ENCODE data around the gene SLC25A39. TPM values are rescaled to one million over a fixed set of nuclear protein-coding genes. Genes with fewer than 3 reads are reported as not detected.

SLC25A39 gene
- total and polyA plus RNA-seq, 2 donors (not counting 3 experiments of a cell fraction or from before 2014, with no cell fraction given): 88.5 to 151 TPM

- H3K27ac ChIP-seq (ENCODE audit: insufficient read depth, low read depth, low read length): no peak overlapping the region
- no peaks in the 10 kb centered on the region for H3K79me2 ChIP-seq (ENCODE audit: control insufficient read depth, insufficient read depth, low read length)
- peaks cover 0 to 1% of the 10 kb centered on the region in 2 experiments for H3K27me3 ChIP-seq (ENCODE audit: control insufficient read depth in 2 of 2, insufficient read depth in 2 of 2, low read length in 2 of 2)
- ChIA-PET CTCF (interaction anchor here (1.3 kb wide), 1 partner anchor 70 kb away, joined by 3 read pairs; no protein-coding TSS in a partner anchor), POLR2A (no interaction called here)
- dilution Hi-C loops (cut with MboI; ENCODE audit: extremely low pct_ligation_motif_present, low sequenced_read_pairs): no loop called here
- H4K20me1 ChIP-seq (replicated peaks; ENCODE audit: control insufficient read depth, extremely low read depth, insufficient read depth, low read length): no peaks in the 10 kb centered on the region
- H3K9me1 ChIP-seq (replicated peaks; ENCODE audit: control insufficient read depth, extremely low read depth, insufficient read depth, low read length): no peaks in the 10 kb centered on the region
- DNase-seq (ENCODE audit: low read depth, low spot score) (no peak), FAIRE-seq (no peak)
- no TSS peak for BruUV-seq (replicated peaks)
- intact Hi-C loops (cut with micrococcal nuclease): no loop called here
- H3K9ac ChIP-seq (replicated peaks; ENCODE audit: extremely low read depth, insufficient read depth, low read length): no peak overlapping the region
- no peaks in the 10 kb centered on the region for H3K4me1 ChIP-seq (ENCODE audit: control insufficient read depth, extremely low read depth, insufficient read depth, low read length)
- H2AFZ ChIP-seq (ENCODE audit: low read depth, low read length): no peak overlapping the region
- no peak overlapping the region for H3K4me2 ChIP-seq (ENCODE audit: insufficient read depth, low read length)
- no peak overlapping the region for H3K4me3 ChIP-seq (replicated peaks in 1 of 3; ENCODE audit: insufficient read depth in 1 of 3, low read depth in 1 of 3, low read length in 3 of 3)
- H3K36me3 ChIP-seq (ENCODE audit: control insufficient read depth in 2 of 2, extremely low read depth in 1 of 2, insufficient read depth in 2 of 2, low read length in 2 of 2): no peaks in the 10 kb centered on the region
- no peaks in the 10 kb centered on the region for H3K9me3 ChIP-seq (replicated peaks; ENCODE audit: control insufficient read depth, insufficient read depth, low read length)
- no peak for TF ChIP-seq GATA2 (IDR thresholded peaks at IDR 0.05; ENCODE audit: insufficient read depth, insufficient read length, low read depth, low read length)
- TF ChIP-seq MYC (IDR thresholded peaks at IDR 0.05; ENCODE audit: low read depth, low read length): no peak
- TF ChIP-seq JUN (IDR thresholded peaks at IDR 0.05; ENCODE audit: borderline replicate concordance, insufficient read depth, insufficient read length, low read depth): no peak
- TF ChIP-seq POLR2AphosphoS5 (IDR thresholded peaks at IDR 0.05; ENCODE audit: insufficient read depth, low read depth, low read length): no peak
- no peak for TF ChIP-seq FOS (IDR thresholded peaks at IDR 0.05; ENCODE audit: borderline replicate concordance, insufficient read depth, low read length)
- TF ChIP-seq, protein P1, sequence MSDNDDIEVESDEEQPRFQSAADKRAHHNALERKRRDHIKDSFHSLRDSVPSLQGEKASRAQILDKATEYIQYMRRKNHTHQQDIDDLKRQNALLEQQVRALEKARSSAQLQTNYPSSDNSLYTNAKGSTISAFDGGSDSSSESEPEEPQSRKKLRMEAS (IDR thresholded peaks at IDR 0.05; ENCODE audit: insufficient read depth, insufficient read length): no peak
- no peak for TF ChIP-seq POLR2A (IDR thresholded peaks at IDR 0.05; ENCODE audit: low read depth, low read length)
- no peak for TF ChIP-seq CTCF (IDR thresholded peaks at IDR 0.05; ENCODE audit: extremely low read depth in 1 of 2, insufficient read depth in 1 of 2, low read depth in 1 of 2, low read length in 2 of 2)
- no peak for TF ChIP-seq EZH2 (IDR thresholded peaks at IDR 0.05; ENCODE audit: borderline replicate concordance, low read depth, low read length, severe bottlenecking)
These were observed 51.0 kb downstream of the SLC25A39 start for GRCh38 chr17:44273607-44274006.
